BLaER1 (cell line): Measurements from ENCODE around the gene MZF1.
"Not testable (repeated sequence)": the region's sequence is repeated elsewhere in the genome, so short reads cannot be mapped to it uniquely, and the experiment has no call there.

Experiments
- H3K27ac ChIP-seq: shearing (Covaris generic); formaldehyde crosslinking; 2 replicates; pipeline ENCODE4 v1.8.1; 2022
- H3K27me3 ChIP-seq: shearing (Covaris generic); formaldehyde crosslinking; 2 replicates; pipeline ENCODE4 v1.8.1; 2022
- H3K36me3 ChIP-seq: shearing (Covaris generic); formaldehyde crosslinking; 2 replicates; pipeline ENCODE4 v1.8.1; 2022
- H3K4me1 ChIP-seq: shearing (Covaris generic); formaldehyde crosslinking; 2 replicates; pipeline ENCODE4 v1.8.1; 2022
- H3K4me2 ChIP-seq: shearing (Covaris generic); formaldehyde crosslinking; 2 replicates; pipeline ENCODE4 v1.8.1; 2022
- H3K4me3 ChIP-seq: shearing (Covaris generic); formaldehyde crosslinking; 2 replicates; pipeline ENCODE4 v1.8.1; 2022
- H3K9ac ChIP-seq: shearing (Covaris generic); formaldehyde crosslinking; 2 replicates; pipeline ENCODE4 v1.8.1; 2022
- H3K9me3 ChIP-seq: shearing (Covaris generic); formaldehyde crosslinking; 2 replicates; pipeline ENCODE4 v1.8.1; 2022
- H4K20me1 ChIP-seq: shearing (Covaris generic); formaldehyde crosslinking; 2 replicates; pipeline ENCODE4 v1.8.1; 2022
- Cebpa-rat ChIP-seq: shearing (Covaris generic); IDR thresholded peaks from 2 replicates; pipeline ENCODE4 v1.8.1; 2022

Gene MZF1

GRCh38 chr19:58548859-58549663 is 24.1 kb downstream of the MZF1 start:
- peaks cover 97% of the 10 kb centered on the region for H4K20me1 ChIP-seq
- no peak overlapping the region for H3K4me3 ChIP-seq

GRCh38 chr19:58547323-58548312 is 25.5 kb downstream of the MZF1 start:
- Histone ChIP-seq H3K4me3 (no peak overlapping the region), H3K9me3 (no peaks in the 10 kb centered on the region), H3K36me3 (peaks cover 73% of the 10 kb centered on the region), H3K4me1 (peaks cover 48% of the 10 kb centered on the region), H3K27ac (no peak overlapping the region), H3K27me3 (no peaks in the 10 kb centered on the region), H3K4me2 (peak overlapping the region; percentile 30; the same call in 1 of the 2 replicates), H4K20me1 (peaks cover 83% of the 10 kb centered on the region), H3K9ac (no peak overlapping the region)
- TF ChIP-seq Cebpa-rat: no peak

More at GRCh38 chr19:58548859-58549663, 24.1 kb downstream of the MZF1 start:
- Histone ChIP-seq H3K4me2 (no peak overlapping the region), H3K27me3 (no peaks in the 10 kb centered on the region), H3K9ac (no peak overlapping the region), H3K27ac (no peak overlapping the region), H3K4me1 (peaks cover 48% of the 10 kb centered on the region), H3K36me3 (peaks cover 86% of the 10 kb centered on the region), H3K9me3 (no peaks in the 10 kb centered on the region)
- no peak for TF ChIP-seq Cebpa-rat

DNA sequence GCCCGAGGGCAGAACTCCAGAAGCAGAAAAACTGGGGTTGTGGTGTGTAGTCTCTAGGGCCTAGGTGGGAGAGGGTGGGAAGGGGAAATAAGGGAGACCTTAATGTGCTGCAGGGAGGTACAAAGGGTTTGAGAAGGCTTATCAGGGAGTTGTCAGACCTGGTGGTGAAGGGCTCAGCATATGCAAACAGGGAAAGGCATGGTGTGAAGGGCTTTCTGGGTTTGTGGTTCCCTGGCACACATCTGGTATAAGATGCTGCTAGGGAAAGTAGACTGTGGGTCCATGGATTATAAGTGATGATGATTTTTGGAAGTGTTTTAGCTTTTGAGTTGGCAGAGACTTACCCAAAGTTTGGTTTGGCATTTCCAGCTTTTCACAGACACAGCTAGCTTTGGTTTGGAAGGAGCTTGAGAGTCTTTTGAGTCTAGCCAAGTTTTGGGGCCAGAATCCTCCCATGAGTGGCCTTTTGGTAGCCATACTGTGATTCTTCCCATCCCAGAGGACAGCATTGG is 27.1 kb downstream of the MZF1 start:
- H3K4me2 ChIP-seq: peak overlapping the region; percentile 99
- peaks cover 68% of the 10 kb centered on the region for H4K20me1 ChIP-seq
- H3K4me3 ChIP-seq: peak overlapping the region; percentile 100
- peaks cover 49% of the 10 kb centered on the region for H3K4me1 ChIP-seq
- peaks cover 58% of the 10 kb centered on the region for H3K36me3 ChIP-seq
- peak overlapping the region; percentile 98; the same call in 1 of the 2 replicates for H3K27ac ChIP-seq
- peak overlapping the region; percentile 99 for H3K9ac ChIP-seq
- H3K27me3 ChIP-seq: no peaks in the 10 kb centered on the region
- H3K9me3 ChIP-seq: no peaks in the 10 kb centered on the region
- no peak for TF ChIP-seq Cebpa-rat

DNA sequence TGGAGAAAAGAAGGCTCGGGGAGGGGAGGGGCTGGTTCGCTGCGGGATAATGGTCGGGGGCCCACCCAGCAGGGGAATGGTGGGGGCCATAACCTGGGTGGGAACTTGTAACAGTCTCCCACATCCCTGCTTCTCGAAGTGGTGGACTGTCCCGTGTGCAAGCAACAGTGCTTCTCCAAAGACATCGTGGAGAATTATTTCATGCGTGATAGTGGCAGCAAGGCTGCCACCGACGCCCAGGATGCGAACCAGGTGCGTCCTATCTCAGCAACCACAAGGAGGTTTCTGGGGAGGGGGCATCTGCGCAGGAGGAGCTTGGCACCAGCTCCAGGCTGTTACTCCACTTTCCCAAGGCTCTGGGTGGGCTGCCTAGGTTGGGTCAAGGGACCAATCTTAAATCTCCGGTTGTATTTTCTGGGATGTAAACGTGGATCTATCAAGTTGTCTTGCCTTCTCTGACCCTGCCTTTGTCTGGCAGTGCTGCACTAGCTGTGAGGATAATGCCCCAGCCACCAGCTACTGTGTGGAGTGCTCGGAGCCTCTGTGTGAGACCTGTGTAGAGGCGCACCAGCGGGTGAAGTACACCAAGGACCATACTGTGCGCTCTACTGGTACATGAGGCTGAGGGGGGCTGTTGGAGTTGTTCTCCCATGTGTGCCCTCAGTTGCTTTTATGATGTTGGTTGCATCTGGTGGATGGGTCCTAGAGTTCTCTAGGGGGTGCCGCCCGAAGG is 27.7 kb downstream of the MZF1 start:
- Histone ChIP-seq H3K9ac (peak overlapping the region; percentile 99), H3K4me3 (peak overlapping the region; percentile 100), H3K4me2 (peak overlapping the region; percentile 99), H4K20me1 (peaks cover 61% of the 10 kb centered on the region), H3K4me1 (peaks cover 49% of the 10 kb centered on the region), H3K27ac (peak overlapping the region; percentile 98), H3K9me3 (no peaks in the 10 kb centered on the region), H3K36me3 (peaks cover 52% of the 10 kb centered on the region), H3K27me3 (no peaks in the 10 kb centered on the region)
- no peak for TF ChIP-seq Cebpa-rat

GRCh38 chr19:58544591-58545285 is 28.4 kb downstream of the MZF1 start:
- no peak for TF ChIP-seq Cebpa-rat
- H3K4me3 ChIP-seq: peak overlapping the region; percentile 100
- H3K36me3 ChIP-seq: peaks cover 45% of the 10 kb centered on the region
- peaks cover 42% of the 10 kb centered on the region for H3K4me1 ChIP-seq
- peak overlapping the region; percentile 99 for H3K4me2 ChIP-seq
- peak overlapping the region; percentile 98 for H3K27ac ChIP-seq
- no peaks in the 10 kb centered on the region for H3K27me3 ChIP-seq
- peaks cover 54% of the 10 kb centered on the region for H4K20me1 ChIP-seq
- H3K9ac ChIP-seq: peak overlapping the region; percentile 99
- H3K9me3 ChIP-seq: no peaks in the 10 kb centered on the region

- Histone ChIP-seq H3K27ac (peak within 1 kb of the TSS; percentile 98), H3K4me1 (peaks cover 42% of the 10 kb centered on the region), H3K27me3 (no peaks in the 10 kb centered on the region), H3K9ac (peak within 1 kb of the TSS; percentile 99), H3K4me2 (peak within 1 kb of the TSS; percentile 99), H4K20me1 (peaks cover 47% of the 10 kb centered on the region), H3K4me3 (peak within 1 kb of the TSS; percentile 100), H3K9me3 (no peaks in the 10 kb centered on the region), H3K36me3 (peaks cover 37% of the 10 kb centered on the region)
- no peak for TF ChIP-seq Cebpa-rat
These were observed 29.1 kb downstream of the MZF1 start, which contains the start of gene TRIM28 for GRCh38 chr19:58543826-58544590. Gene TRIM28, plus strand, starts transcription at chr19:58544064. Its CDS starts 694 bp downstream, at chr19:58544758.

DNA sequence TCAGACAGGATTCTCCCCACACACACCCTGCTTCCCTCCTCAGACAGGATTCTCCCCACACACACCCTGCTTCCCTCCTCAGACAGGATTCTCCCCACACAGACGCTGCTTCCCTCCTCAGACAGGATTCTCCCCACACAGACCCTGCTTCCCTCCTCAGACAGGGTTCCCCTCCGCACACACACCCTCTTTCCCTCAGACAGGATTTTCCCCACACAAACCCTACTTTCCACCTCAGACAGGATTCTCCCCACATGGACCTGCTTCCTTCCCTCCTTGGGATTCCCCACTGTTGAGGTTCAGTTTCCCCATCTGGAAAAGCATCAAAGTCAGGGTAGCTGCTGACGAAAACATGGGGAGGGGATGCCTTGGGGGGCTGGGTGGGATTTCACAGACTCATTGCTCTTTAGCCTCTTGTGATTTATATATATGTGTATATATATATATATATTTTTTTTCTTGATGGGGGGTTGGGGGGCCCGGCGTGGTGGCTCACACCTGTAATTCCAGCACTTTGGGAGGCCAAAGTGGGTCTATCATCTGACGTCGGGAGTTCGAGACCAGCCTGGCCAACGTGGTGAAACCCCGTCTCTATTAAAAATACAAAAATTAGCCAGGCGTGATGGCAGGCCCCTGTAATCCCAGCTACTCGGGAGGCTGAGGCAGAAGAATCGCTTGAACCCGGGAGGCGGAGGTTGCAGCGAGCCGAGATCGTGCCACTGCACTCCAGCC is 30.3 kb downstream of the MZF1 start:
- H3K9ac ChIP-seq, H3K9me3 ChIP-seq, H3K4me3 ChIP-seq, H3K27me3 ChIP-seq: not testable (repeated sequence)
- peak overlapping the region; percentile 86 for H3K4me2 ChIP-seq
- peaks cover 35% of the 10 kb centered on the region for H4K20me1 ChIP-seq
- 0 out of 2 replicates have a peak overlapping the region, but pooled peaks have one; percentile 98 for H3K27ac ChIP-seq
- H3K4me1 ChIP-seq: peaks cover 51% of the 10 kb centered on the region
- peaks cover 25% of the 10 kb centered on the region for H3K36me3 ChIP-seq

DNA sequence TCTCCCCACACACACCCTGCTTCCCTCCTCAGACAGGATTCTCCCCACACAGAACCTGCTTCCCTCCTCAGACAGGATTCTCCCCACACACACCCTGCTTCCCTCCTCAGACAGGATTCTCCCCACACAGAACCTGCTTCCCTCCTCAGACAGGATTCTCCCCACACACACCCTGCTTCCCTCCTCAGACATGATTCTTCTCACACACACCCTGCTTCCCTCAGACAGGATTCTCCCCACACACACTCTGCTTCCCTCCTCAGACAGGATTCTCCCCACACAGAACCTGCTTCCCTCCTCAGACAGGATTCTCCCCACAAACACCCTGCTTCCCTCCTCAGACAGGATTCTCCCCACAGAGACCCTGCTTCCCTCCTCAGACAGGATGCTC is 34.0 kb downstream of the MZF1 start:
- not testable (repeated sequence) for H3K36me3 ChIP-seq, H3K9me3 ChIP-seq, H3K27me3 ChIP-seq, H4K20me1 ChIP-seq
- Histone ChIP-seq H3K4me3 (peak overlapping the region; percentile 65; the same call in 1 of the 2 replicates), H3K4me1 (peaks cover 39% of the 10 kb centered on the region), H3K9ac (peak overlapping the region; percentile 81), H3K4me2 (peak overlapping the region; percentile 89), H3K27ac (peak overlapping the region; percentile 94)
